ENCODE data around the gene ENAM.
A peak's percentile ranks its signal among the peaks of the same experiment; 100 is the strongest.
"Not testable (repeated sequence)": the region's sequence is repeated elsewhere in the genome, so short reads cannot be mapped to it uniquely, and the experiment has no call there.

Gene ENAM

DNA sequence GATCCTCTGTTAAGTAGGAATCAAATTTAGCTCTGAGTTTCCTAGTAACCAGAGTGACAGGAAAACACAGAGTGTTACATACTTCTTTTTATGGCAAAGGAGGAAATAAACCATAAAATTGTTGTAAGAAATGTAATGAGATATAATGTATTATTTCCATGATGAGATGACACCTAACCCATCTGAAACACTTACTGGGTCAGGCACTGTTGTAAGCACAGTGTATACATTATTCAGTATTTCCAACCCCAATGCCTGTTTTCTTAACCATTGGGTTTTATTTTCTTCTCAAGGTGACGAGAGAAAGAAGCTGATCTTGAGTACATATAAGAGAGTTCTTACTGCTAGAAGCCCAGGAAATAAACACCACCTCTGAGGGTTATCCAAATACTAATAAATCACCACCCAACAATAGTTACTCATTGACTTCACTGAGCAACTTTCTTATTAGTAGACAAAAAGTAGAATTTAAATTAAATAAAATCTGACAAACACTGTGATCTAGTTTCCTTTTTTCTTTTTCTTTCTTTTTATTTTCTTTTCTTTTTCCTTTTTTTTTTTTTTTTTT is 4.2 kb upstream of the ENAM start:
- no peak overlapping the region for H3K4me3 ChIP-seq (ENCODE audit: low read length)
- no peak for DNase-seq (ENCODE audit: low read depth, low spot score)

DNA sequence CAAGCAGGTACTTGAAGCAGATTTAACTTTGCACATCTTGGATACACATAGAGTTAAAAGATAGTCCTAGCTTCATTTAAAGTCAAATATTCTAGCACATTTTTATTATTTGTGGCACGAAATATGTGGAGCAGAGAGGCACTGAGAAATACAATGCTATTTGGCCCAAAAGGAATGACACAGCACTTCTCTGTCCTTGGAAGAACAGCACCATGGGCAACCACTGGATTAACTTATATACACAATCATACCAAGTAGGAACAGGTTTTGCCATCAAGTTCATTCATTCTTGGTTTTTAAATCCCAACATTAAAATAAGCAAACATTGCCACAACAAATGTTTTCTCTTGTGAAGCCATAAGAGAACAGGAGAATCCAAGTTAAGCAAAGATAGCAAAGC is 924 bp upstream of the ENAM start:
- no peak for DNase-seq (ENCODE audit: low read depth, low spot score)
- no peak overlapping the region for H3K4me3 ChIP-seq (ENCODE audit: low read length)

DNA sequence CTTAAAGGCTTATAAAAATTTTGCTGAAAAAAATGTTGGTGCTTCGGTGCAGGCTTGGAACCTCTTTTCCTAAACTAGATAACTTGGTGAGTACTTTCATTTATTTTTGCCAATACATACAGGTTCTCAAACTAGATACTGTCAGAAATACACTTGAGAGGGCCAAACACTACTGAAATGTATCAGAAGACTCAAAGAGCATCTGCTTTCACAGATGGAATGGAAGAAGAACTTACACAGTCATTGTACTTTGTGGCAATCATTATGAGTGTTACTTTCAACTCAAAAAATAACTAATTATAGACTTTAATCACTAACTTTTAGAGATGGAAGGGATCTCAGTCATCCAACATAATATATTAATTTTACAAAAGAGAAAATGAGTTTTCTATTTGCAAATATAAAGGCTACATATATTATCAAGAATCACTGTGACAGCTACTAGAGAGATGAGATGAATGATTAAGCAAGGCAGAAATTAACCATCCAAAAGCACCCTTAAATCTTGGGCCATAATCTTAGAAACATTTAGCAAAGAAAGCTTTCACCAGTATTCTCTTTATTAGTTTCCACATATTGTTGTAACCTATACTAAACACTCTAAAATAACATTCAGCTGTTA is 1.0 kb downstream of the ENAM start:
- DNase-seq (ENCODE audit: low read depth, low spot score), result no peak
- no peak overlapping the region for H3K4me3 ChIP-seq (ENCODE audit: low read length)

DNA sequence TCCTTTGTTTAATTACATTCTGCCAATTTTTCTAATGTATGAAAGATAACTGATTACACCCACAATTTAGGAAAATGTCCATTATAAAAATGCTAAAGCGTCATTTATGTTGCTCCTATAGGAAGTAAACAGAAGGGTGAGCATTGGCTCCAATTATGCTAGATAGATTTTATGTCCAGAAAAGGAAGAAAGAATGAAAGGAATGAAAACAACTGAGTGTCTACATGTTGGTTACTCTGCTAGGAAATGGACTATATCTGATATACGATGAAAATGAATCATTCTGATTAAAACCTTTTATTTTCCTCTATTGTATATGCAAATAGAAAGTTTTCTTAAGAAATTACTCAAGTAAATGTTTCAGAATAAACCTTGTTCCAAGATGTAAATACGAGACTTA is 1.6 kb downstream of the ENAM start:
- no peak for DNase-seq (ENCODE audit: low read depth, low spot score)
- no peak overlapping the region for H3K4me3 ChIP-seq (ENCODE audit: low read length)

DNA sequence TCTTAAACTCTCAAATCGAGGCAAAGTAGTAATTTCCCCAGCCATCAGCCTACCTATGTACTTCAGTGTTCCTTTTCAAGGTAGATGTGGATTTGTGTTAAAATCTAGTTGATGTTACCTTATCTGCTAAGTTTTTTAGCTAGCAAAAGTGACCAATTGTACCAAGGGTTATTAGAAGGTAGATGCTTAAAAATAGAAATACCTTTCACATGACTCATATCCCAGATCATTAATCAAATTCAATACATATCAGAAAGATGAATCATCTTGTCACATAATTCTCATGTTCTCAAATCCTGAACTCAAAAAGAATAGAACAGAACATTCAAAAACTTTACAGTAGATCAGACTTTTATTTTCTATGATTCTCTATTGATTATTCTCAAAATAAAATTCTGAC is 3.5 kb downstream of the ENAM start:
- no peak for DNase-seq (ENCODE audit: low read depth, low spot score)
- H3K4me3 ChIP-seq (ENCODE audit: low read length), result no peak overlapping the region

DNA sequence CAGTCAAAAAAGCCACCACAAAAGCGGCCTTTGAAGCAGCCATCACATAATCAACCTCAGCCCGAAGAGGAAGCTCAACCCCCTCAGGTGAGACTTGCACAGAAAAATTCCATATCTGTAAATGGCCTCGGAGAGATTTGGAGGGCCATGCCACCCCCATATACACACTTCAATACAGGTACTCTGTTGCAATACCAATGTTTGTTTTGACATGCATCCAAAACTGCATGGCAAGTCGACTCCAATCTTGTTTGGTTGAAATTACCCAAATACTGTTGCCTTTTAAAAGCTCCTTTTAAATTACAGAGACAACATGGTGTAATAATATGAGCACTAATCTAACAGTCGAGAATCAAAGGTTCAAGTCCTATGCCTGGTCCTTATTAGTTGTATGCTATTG is 5.9 kb downstream of the ENAM start:
- DNase-seq (ENCODE audit: low read depth, low spot score), result no peak
- no peak overlapping the region for H3K4me3 ChIP-seq (ENCODE audit: low read length)

DNA sequence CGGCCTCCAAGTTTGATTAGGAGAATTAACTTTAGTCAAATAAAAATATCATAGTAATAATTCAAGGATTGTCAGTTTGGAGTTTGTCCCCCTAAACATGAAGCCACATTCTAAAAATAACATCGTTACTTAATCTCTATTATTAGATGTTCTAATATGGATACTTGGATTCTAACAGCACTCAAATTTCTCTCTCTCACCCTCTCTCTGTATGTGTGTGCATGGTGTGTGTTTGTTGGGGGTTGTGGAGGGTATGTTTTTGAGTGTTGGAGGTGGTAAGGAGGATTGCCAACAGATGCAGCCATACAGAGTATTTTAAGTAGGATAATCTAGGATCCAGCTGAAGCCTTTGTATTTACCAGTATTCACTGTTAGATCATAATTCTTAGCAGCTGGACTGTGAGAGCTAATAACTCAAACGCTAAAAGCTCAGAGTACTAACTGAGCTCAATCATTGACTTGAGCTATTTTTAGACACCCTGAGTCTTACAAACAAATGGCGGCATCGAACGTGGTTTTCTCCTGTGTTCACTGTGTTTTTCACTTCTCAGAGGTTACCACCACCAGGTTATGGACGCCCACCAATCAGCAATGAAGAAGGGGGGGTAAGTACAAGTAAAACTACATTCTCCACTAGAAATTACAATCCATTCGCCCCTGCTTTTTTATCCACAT is 8.8 kb downstream of the ENAM start:
- no peak for DNase-seq (ENCODE audit: low read depth, low spot score)
- no peak overlapping the region for H3K4me3 ChIP-seq (ENCODE audit: low read length)

DNA sequence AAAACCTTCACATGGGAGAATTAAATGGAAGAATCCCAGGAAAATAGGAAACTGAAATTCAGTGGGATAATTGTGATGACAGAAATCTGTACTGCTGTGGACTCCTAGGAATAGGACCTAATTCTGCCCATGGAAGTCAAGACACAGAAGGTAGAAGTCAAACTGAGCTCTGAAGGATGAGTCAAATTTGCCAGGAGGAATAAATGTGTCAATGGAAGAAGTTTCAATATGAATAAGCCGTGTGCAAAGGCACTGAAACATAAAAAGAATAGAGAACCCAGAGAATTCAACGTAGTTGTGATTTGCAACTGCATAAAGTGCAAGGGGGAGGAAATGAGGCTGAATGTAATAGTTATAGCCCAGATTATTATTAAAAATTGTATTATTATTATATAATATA is 11.6 kb downstream of the ENAM start:
- H3K4me3 ChIP-seq (ENCODE audit: low read length), result no peak overlapping the region
- no peak for DNase-seq (ENCODE audit: low read depth, low spot score)

DNA sequence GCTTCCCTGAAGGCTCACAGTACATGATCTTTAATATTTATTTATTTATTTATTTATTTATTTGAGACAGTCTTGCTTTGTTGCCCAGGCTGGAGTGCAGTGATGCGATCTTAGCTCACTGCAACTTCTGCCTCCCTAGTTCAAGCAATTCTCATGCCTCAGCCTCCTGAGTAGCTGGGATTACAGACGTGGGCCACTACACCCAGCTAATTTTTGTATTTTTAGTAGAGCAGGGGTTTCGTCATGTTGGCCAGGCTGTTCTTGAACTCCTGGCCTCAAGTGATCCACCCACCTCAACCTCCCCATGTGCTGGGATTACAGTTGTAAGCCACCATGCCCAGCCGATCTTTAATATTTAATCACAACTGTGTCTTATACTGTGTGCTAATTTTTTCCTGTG is 22.2 kb downstream of the ENAM start:
- H3K4me3 ChIP-seq (ENCODE audit: low read length); DNase-seq (ENCODE audit: low read depth, low spot score): not testable (repeated sequence)

DNA sequence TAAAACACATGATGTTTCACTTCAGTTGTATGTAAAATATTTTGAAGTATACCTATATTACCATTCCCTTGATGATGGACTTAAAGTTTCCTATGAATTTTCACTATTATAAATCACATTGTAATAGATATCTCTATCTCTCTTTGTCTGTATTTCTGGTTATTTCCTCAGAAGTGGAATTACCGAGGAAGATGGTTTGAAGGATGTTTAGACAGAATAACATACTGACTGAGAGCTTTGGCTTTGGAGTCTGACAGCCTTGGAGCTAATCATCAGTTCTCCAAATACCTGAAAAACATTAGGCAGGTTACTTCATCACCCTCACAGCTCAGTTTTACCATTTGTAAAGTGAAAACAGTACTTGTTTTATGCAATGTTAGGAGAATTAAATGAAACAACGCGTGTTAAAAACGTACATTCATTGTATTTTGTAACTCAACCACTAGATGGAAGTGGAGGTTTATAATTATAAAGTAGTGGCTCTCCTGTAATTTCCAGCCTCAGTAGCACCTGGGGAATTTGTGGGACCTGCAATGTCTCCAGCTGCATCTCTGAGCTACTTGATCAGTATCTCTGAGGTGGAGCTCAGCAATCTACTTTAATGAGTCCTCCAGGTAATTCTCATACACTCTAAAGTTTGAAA is 23.4 kb downstream of the ENAM start:
- H3K4me3 ChIP-seq (ENCODE audit: low read length), result no peak overlapping the region
- peak; percentile 65 for DNase-seq (ENCODE audit: low read depth, low spot score)

DNA sequence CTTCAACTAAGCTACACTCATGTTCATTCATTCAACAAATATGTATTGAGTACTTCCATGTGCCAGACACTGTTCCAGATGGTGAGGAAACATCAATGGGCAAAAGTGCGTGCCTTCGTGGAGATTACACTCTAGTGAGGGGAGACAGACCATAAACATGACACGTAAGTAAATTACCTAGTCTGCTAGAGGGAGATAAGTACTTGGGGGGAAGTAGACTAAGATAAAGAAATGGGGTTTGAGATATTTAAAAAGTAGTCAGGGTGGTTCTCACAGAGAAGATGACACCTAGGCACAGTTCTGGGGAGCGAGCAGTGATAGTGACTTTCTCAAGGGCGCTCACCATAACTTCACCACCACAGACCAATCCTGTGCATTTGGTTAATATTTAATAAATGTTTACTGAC is 26.1 kb downstream of the ENAM start:
- DNase-seq (ENCODE audit: low read depth, low spot score), result no peak
- H3K4me3 ChIP-seq (ENCODE audit: low read length), result no peak overlapping the region

DNA sequence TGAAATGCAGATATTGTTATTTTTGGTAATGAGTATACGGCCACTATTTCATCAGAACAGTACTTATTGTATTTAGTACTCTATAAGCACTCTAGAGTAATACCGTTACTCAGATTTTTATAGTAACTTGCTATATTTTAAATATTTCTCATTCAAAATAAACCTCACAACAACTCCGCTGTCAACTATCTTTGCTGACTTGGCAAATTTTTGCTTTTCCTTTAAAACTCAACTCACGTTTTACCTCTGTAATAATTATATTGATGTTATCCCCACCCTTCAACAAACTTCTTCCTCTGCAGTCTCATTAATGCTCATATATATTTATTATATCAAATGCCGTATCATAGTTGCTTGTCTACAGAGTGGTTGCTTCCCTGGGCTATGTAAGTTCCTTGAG is 28.8 kb downstream of the ENAM start:
- no peak overlapping the region for H3K4me3 ChIP-seq (ENCODE audit: low read length)
- DNase-seq (ENCODE audit: low read depth, low spot score), result no peak

DNA sequence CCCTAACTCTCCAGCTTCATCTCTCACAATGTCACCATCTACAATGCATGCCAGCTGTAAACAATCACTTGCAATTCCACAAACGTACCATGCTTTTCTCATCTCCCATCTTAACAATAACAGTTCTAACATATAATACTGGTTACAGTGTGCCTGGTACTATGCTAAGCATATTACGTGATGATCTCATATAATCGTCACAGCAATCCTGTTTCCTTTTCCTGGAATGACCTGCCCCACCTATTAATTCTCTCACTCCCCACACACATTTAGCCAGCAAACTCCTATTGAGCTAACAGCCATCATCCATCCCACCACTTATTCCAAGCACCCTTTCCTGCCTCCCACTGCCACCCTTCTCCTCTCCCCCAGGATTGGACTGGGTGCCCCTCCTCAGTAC is 29.9 kb downstream of the ENAM start:
- no peak for DNase-seq (ENCODE audit: low read depth, low spot score)
- no peak overlapping the region for H3K4me3 ChIP-seq (ENCODE audit: low read length)

DNA sequence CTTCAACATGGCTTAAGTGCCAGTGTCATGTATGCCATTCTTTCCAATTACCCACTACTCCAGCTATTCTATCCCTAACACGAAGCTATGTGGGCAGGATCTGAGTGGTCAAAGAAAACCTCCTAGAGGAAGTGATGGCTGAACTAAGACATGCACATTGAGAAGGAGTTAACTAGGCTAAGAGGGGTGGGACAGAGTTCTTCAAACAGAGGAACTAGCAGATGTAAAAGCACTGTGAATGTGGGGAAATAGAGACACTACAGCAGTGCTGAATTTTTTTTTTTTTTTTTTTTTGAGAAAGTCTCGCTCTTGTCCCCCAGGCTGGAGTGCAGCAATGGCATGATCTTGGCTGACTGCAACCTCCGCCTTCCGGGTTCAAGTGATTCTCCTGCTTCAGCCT is 31.6 kb downstream of the ENAM start:
- DNase-seq (ENCODE audit: low read depth, low spot score), result no peak
- H3K4me3 ChIP-seq (ENCODE audit: low read length), result no peak overlapping the region

DNA sequence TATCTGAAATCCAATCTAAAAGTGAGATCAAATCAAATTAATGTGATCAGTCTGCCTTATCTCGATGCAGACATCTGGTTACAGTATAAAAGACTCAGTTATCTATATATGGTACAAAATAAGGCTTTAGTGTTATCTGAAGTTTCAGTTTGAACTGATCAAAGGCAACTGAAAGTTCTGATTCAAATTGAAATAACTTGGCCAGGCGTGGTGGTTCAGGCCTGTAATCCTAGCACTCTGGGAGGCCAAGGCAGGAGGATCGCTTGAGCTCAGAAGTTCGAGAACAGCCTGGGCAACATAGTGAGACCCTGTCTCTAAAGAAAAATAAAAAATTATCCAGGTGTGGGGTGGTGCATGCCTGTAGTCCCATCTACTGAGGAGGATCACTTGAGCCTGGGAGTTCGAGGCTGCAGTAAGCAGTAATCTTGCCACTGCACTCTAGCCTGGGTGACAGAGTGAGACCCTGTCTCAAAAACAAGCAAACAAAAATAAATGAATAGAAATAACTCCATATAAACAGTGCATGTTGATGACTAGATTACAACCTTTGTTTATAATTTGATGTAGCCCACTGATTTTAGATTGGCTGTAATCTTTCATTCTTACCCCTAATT is 32.9 kb downstream of the ENAM start:
- H3K4me3 ChIP-seq (ENCODE audit: low read length), result not testable (repeated sequence)

DNA sequence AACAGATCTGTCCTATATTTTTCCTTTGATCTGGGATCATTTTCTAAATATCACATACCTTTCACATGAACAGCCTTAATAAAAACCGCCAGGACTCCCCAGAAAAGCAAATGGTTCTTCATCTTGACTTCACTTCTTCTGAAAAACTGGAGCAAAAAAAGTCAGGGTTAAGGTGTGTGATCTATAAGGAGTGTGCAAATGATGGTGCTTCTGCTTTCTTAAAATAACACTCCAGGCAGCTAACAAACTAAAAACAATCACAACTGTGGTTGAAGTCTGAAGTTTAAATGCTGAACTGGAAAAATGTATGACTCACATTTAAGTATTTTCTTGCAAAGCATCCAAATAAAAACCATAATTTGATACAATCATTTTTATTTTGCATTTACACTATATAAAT is 37.8 kb downstream of the ENAM start, which contains the start of gene JCHAIN:
Gene JCHAIN, minus strand, starts transcription at position 140 of the 400 bp plus-strand sequence. Its CDS starts 18 bp downstream, at position 122.
- H3K4me3 ChIP-seq (ENCODE audit: low read length), result no peak within 1 kb of the TSS
- no peak for DNase-seq (ENCODE audit: low read depth, low spot score)

More for the DNA sequence above, 32.9 kb downstream of the ENAM start:
- not testable (repeated sequence) for DNase-seq (ENCODE audit: low read depth, low spot score)

DNA sequence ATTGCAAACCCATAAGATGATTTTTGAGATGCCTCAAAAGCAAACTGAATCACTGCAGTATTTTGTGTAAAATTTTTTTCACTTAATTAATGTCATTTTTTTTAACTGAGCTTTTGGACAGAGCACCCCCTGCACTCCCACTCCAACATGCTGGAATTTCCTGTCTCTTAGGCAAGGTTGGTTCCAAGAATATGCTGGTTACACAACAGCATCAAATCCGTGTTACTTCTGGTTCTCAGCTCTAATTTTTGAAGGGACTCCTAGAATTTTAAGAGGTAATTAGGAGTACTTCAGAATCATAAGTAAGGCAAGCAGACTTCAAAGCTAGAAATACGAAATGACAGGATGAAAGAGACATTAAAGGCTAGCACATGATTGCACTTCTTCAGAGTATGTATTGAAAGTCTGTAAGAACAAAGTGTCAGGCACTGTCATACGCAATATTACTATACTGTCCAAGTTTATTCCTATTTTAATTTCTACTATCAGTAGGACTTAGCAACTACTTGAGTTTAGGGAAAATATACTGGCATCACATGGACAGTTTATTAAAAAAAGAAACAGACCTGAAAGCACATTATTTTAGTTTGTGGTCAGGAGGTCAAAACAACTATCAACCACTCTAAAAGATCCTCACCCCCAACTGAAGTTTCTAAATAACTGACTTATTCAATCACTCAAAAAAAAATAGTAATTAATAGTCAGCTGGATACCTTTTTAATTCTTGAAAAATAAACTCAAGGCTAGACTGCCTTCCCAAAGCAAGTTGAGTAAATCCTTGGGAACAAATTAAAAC is 39.4 kb downstream of the ENAM start:
- H3K4me3 ChIP-seq (ENCODE audit: low read length), result no peak overlapping the region
- DNase-seq (ENCODE audit: low read depth, low spot score), result no peak

DNA sequence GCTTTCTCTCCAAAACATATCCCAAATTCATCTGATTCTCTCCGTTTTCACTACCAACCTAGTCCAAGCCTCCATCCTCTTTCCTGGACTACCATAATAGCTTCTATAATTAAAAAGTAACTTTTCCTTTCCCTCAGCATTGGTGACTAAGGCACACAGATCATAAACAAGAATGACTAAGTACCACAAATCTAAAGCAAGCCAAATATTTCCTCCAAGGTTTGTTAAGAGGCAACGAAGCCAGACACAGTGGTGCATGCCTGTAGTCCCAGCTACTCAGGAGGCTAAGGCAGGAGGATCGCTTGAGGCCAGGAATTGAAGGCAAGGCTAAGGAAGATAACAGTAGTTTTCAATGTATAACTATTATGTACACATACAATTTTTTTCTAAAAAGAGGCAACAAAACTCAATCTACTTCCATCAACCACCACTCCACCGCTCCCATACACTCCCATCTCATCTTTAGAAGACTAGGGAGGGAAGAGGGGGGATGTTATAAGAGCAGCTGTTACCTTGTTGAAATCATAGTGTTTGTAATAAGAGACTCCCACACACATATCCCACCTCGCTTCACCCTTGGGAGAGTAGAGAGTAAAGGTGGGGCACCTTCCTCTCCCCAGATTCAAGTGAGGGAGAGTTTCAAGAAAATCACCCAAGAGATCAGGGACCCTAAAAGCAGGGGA is 41.9 kb downstream of the ENAM start:
- no peak for DNase-seq (ENCODE audit: low read depth, low spot score)
- H3K4me3 ChIP-seq (ENCODE audit: low read length), result no peak overlapping the region

DNA sequence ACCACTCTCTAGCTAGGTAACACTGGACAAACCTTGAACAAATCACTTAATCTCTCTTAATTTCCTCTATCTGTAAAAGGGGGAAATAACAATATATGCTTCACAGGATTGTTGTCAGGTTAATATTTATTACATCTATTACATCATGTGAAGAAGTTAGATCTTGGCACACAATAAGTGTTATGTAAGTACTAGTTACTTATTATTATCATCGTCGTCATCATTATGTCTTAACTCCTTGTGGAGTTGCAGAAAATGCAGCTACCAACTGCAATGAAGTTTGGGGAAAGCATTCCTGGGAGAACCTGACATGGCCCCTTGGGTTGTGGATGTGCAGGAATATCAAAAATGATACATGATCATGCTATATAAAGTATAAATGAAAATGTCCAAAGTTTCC is 42.5 kb downstream of the ENAM start:
- no peak overlapping the region for H3K4me3 ChIP-seq (ENCODE audit: low read length)
- no peak for DNase-seq (ENCODE audit: low read depth, low spot score)

All from Jurkat, Clone E6-1 (cell line).